Muscle layer of duodenum (tissue), 2 donors: Measurements from ENCODE around the gene CCNYL1.
A peak's percentile ranks its signal among the peaks of the same experiment; 100 is the strongest.
"Not testable (repeated sequence)": the region's sequence is repeated elsewhere in the genome, so short reads cannot be mapped to it uniquely, and the experiment has no call there.

ENCODE experiments used
- H3K27ac ChIP-seq: one replicate; pipeline ENCODE4 v1.7.0; 2013; ENCODE audit warnings: mild to moderate bottlenecking, low read length
- H3K27me3 ChIP-seq: one replicate; pipeline ENCODE4 v1.7.0; 2013; ENCODE audit warnings: low read depth, mild to moderate bottlenecking, control low read depth, low read length
- H3K36me3 ChIP-seq, 2 donors: one replicate each; pipeline ENCODE4 v1.7.0; 2013; ENCODE audit warnings: low read length in 2 of 2, control low read depth in 1 of 2, mild to moderate bottlenecking in 1 of 2; ENCODE audit not compliant: insufficient read depth in 2 of 2, control insufficient read depth in 1 of 2
- H3K4me1 ChIP-seq, 2 donors: one replicate each; pipeline ENCODE4 v1.7.0; 2013; ENCODE audit warnings: low read length in 2 of 2, mild to moderate bottlenecking in 2 of 2, control low read depth in 1 of 2, moderate library complexity in 1 of 2; ENCODE audit not compliant: insufficient read depth in 2 of 2, control insufficient read depth in 1 of 2
- H3K4me3 ChIP-seq, 2 donors: one replicate each; pipeline ENCODE4 v1.7.0; 2013; ENCODE audit warnings: low read length in 2 of 2, low read depth in 1 of 2, mild to moderate bottlenecking in 1 of 2
- H3K9me3 ChIP-seq, 2 donors: one replicate each; pipeline ENCODE4 v1.7.0; 2013; ENCODE audit warnings: low read length in 2 of 2, control low read depth in 1 of 2, mild to moderate bottlenecking in 1 of 2; ENCODE audit not compliant: control insufficient read depth in 1 of 2
- donor health status: healthy.

CCNYL1 gene

DNA sequence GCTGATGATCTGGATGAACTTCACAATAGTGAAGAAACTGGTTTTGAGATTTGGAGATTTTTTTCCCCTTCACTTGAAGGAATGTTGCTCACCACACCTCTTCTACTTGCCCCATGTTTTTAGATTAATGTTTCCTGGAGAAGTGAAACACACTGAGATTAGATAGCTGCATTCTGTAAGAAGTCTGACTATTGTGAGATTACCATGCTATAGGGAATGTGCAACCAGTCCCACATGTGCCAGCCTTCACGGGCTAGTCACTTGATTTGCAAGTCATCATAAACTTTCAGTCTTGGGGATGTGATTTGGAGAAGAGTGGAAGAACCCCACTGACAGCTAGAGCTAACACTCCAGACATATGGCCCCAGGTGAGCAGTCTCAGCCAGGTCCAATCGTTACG, 7.4 kb upstream of the CCNYL1 start:
- Histone ChIP-seq H3K27me3 (no peaks in the 10 kb centered on the region), H3K27ac (no peak overlapping the region), H3K9me3 (no peaks in the 10 kb centered on the region), H3K4me1 (no peaks in the 10 kb centered on the region), H3K36me3 (no peaks in the 10 kb centered on the region), H3K4me3 (no peak overlapping the region)

DNA sequence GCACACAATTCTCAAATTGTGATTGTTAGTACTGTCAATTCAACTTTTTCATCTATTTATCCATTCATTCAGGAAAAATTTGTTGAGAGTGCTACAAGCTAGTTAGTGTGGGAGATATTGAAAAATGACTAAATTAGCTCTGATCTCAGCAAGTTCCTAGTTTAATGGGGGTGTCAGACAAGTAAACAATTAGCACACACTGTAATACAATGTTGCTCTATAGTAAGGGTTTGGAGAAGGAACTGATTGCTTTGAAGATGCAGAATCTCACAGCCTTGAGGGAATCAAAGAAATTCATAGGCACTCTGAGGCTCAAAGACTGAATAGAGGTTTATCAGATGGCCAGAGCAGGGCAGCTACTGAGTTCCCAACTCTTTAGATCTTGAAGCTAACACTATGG, 6.8 kb upstream of the CCNYL1 start:
- no peaks in the 10 kb centered on the region for H3K9me3 ChIP-seq
- H3K27me3 ChIP-seq, result no peaks in the 10 kb centered on the region
- no peaks in the 10 kb centered on the region for H3K36me3 ChIP-seq
- no peak overlapping the region for H3K27ac ChIP-seq
- no peak overlapping the region for H3K4me3 ChIP-seq
- H3K4me1 ChIP-seq, result no peaks in the 10 kb centered on the region

DNA sequence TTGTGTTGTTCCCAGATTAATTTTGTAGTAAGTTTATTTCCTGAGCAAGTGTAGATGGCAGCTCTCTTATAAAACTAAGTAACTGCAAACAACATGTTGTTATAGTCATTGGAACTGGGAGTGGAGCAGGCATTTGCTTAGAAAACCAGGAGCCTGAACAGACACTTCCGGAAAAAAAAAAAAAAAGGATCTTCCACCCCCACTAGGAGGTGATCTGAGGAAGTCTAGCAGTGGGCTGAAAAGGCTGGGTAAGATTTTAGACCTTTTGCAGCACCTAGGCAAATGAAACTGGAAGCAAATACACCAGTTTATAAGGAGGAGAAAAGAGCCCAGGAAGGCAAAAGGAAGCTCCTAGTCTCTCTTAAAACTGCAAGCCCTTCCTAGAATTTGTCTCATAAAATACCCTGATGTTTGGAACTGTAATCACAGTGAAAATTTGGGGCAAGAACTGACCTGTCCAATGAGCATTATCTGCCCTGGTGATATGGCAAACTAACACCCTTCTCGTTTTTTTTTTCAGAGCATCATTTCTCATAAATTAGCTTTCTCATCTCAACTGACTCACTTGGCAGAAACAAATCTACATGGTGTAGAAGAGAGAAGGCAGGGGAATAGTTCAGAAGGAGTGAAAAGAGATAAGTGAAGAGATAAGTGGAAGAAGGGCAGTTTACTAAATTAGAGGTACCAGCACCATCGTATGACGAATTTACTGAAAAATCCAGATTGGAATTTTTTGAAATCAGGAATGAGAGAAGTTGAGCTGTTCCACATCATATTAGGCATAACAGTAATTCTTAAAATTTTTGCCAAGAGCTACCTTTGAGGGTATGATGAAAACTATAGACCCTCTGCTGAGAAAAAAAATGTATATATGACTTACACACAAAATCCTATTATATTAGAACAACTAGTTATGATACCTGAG, 4.2 kb upstream of the CCNYL1 start:
- Histone ChIP-seq H3K36me3 (peaks cover 0 to 6% of the 10 kb centered on the region in 2 donors), H3K4me1 (peaks cover 0 to 5% of the 10 kb centered on the region in 2 donors), H3K27me3 (no peaks in the 10 kb centered on the region), H3K4me3 (no peak overlapping the region), H3K9me3 (no peaks in the 10 kb centered on the region), H3K27ac (no peak overlapping the region)

- no peaks in the 10 kb centered on the region for H3K27me3 ChIP-seq
Observed at GRCh38 chr2:207711750-207712530, 500 bp downstream of the CCNYL1 start.

GRCh38 chr2:207716056-207716455, 4.6 kb downstream of the CCNYL1 start:
- Histone ChIP-seq H3K9me3 (no peaks in the 10 kb centered on the region), H3K4me3 (no peak overlapping the region), H3K4me1 (peaks cover 0 to 6% of the 10 kb centered on the region in 2 donors), H3K36me3 (peaks cover 0 to under 1% of the 10 kb centered on the region in 2 donors), H3K27ac (no peak overlapping the region), H3K27me3 (no peaks in the 10 kb centered on the region)

More at GRCh38 chr2:207711750-207712530, 500 bp downstream of the CCNYL1 start:
- H3K4me1 ChIP-seq, result peaks cover 0 to 11% of the 10 kb centered on the region in 2 donors
- H3K4me3 ChIP-seq, result peak overlapping the region; percentile 93 to 94
- H3K9me3 ChIP-seq, result no peaks in the 10 kb centered on the region
- peak overlapping the region; percentile 74 for H3K27ac ChIP-seq
- H3K36me3 ChIP-seq, result peaks cover 0 to 6% of the 10 kb centered on the region in 2 donors

GRCh38 chr2:207718521-207718920, 7.1 kb downstream of the CCNYL1 start:
- Histone ChIP-seq H3K4me1 (peaks cover 0 to 3% of the 10 kb centered on the region in 2 donors), H3K27ac (no peak overlapping the region)

DNA sequence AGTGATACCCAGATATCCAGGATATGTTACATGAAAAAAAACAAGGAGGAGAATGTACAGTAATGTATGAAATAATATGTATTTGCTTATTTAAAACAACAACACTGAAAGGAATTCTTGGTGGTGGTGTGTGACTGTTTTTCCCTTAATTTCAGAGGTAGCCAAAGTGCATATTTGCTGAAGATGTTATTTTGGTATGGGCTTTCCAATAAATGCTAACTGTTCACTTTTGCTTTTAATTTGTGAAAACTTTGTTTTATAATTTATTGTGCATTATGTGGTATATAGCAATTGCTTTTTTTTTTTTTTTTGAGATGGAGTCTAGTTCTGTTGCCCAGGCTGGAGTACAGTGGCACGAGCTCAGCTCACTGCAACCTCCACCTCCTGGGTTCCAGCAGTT, 7.6 kb downstream of the CCNYL1 start:
- no peaks in the 10 kb centered on the region for H3K36me3 ChIP-seq
- no peak overlapping the region for H3K27ac ChIP-seq
- H3K4me1 ChIP-seq, result no peaks in the 10 kb centered on the region
- H3K27me3 ChIP-seq, result no peaks in the 10 kb centered on the region
- no peak overlapping the region for H3K4me3 ChIP-seq
- H3K9me3 ChIP-seq, result no peaks in the 10 kb centered on the region

More at GRCh38 chr2:207718521-207718920, 7.1 kb downstream of the CCNYL1 start:
- Histone ChIP-seq H3K9me3 (no peaks in the 10 kb centered on the region), H3K27me3 (no peaks in the 10 kb centered on the region), H3K36me3 (no peaks in the 10 kb centered on the region), H3K4me3 (no peak overlapping the region)

- not testable (repeated sequence) for H3K27me3 ChIP-seq, H3K4me1 ChIP-seq, H3K36me3 ChIP-seq, H3K27ac ChIP-seq, H3K4me3 ChIP-seq, H3K9me3 ChIP-seq
Observed at GRCh38 chr2:207719655-207720054, 8.2 kb downstream of the CCNYL1 start.

DNA sequence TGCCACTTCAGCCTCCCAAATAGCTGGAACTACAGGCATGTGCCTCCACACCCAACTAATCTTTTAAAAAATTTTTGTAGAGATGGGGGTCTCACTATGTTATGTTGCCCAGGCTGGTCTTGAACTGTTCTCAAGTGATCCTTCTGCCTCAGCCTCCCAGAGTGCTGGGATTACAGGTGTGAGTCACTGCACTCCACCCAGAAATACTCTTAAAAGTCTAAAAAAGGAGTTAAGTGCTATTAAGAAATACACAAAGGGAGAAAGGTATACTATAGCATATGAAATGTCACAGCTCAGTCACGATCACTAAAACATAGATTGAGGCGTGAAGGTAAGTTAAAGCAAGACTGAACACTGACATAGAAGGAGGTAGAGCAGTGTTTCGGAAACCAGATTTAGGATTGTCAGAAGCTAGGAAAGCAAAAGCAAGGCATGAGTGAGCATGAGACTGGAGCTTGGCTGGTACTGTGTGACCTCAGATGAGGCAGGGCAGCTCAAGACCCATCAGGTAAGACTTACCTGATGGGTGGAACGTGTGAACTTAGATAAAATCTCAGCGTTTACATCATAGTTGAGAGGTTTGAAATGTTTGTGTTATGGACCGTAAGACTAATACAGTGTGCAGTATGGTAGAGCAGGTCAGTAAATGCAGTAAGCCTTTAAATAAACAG, 9.2 kb downstream of the CCNYL1 start:
- Histone ChIP-seq H3K36me3 (no peaks in the 10 kb centered on the region), H3K4me3 (no peak overlapping the region), H3K27me3 (no peaks in the 10 kb centered on the region), H3K27ac (no peak overlapping the region), H3K4me1 (no peaks in the 10 kb centered on the region), H3K9me3 (no peaks in the 10 kb centered on the region)

DNA sequence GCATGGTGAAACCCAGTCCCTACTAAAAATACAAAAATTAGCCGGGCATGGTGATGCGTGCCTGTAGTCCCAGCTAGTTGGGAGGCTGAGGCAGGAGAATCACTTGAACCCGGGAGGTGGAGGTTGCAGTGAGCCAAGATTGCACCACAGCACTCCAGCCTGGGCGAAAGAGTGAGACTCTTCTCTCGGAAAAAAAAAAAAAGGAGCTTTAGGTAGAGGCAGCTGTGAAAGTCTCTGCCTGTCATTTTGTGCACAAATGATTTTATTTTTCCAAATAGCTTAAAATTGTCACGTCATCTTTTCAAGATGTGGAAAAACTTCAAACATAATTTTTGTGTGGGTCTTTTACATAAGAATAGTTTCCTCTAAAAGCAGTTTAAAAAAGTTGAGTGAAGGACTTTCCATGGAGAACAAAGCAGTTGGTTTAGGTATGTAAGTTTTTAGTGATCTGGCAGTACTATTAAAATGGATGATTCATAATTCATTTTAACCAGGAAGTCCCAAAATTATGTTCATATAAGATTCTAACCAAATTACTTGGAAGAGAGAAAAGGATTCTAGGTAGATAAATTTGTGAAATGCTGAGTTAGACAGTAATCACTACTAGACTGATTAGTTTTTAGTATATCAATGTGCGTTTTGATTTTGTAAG, 11.5 kb downstream of the CCNYL1 start:
- Histone ChIP-seq H3K4me3 (no peak overlapping the region), H3K27ac (no peak overlapping the region), H3K36me3 (no peaks in the 10 kb centered on the region), H3K27me3 (no peaks in the 10 kb centered on the region), H3K4me1 (peaks cover 0 to 3% of the 10 kb centered on the region in 2 donors), H3K9me3 (no peaks in the 10 kb centered on the region)

- not testable (repeated sequence) for H3K9me3 ChIP-seq, H3K27ac ChIP-seq, H3K4me3 ChIP-seq, H3K4me1 ChIP-seq, H3K27me3 ChIP-seq, H3K36me3 ChIP-seq
Observed at GRCh38 chr2:207723425-207723787, 12.0 kb downstream of the CCNYL1 start.
